ENCODE measurements around the gene UBE2L3.

UBE2L3 gene

GRCh38 chr22:21622919-21623647 lies 55.6 kb downstream of the UBE2L3 start:
- Histone ChIP-seq H3K4me2 (ENCODE audit: insufficient read depth, low read length) (no peak overlapping the region), H3K79me2 (ENCODE audit: insufficient read depth, low read length) (peaks cover 91% of the 10 kb centered on the region), H3K27ac (ENCODE audit: low read length) (no peak overlapping the region), H3K9ac (ENCODE audit: low read depth, low read length) (no peak overlapping the region), H3K4me1 (ENCODE audit: insufficient read depth, low read length) (peaks cover 15% of the 10 kb centered on the region), H4K20me1 (ENCODE audit: insufficient read depth, low read length) (peaks cover 87% of the 10 kb centered on the region), H2AFZ (ENCODE audit: low read depth, low read length) (no peak overlapping the region), H3K4me3 (ENCODE audit: low read depth in 1 of 2, low read length in 2 of 2) (no peak overlapping the region), H3K36me3 (ENCODE audit: insufficient read depth, low read length) (peaks cover 76% of the 10 kb centered on the region), H3K9me3 (ENCODE audit: insufficient read depth, low read length, severe bottlenecking) (no peaks in the 10 kb centered on the region), H3K27me3 (ENCODE audit: insufficient read depth, low read length, poor library complexity) (no peaks in the 10 kb centered on the region)
- DNase-seq (no peak), ATAC-seq (ENCODE audit: insufficient read depth, low read depth) (no peak)
- no peak for TF ChIP-seq EZH2 (IDR thresholded peaks at IDR 0.05; ENCODE audit: borderline replicate concordance, low read depth, low read length, severe bottlenecking)
- TF ChIP-seq CTCF (IDR thresholded peaks at IDR 0.05; ENCODE audit: borderline replicate concordance, extremely low read depth, low read length, poor library complexity, severe bottlenecking) = no peak

DNA sequence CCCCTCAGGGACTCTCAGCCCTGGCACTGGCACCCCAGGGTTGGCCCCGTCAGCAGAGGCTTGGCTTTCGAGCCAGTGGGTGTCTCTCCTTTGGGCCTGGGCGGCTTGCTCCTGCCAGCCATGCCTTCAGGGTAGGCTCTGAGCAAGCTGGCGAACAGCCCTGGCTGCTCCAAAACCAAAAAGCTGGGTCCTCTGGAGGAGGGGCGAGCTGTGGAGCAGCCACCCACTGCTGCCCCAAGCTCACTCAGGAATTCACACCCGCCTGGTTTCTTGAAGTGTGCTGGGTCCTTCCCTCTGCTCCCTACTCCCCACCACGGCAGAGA lies 56.1 kb downstream of the UBE2L3 start:
- no peak for TF ChIP-seq EZH2 (IDR thresholded peaks at IDR 0.05; ENCODE audit: borderline replicate concordance, low read depth, low read length, severe bottlenecking)
- no peak for TF ChIP-seq CTCF (IDR thresholded peaks at IDR 0.05; ENCODE audit: borderline replicate concordance, extremely low read depth, low read length, poor library complexity, severe bottlenecking)
- Histone ChIP-seq H3K79me2 (ENCODE audit: insufficient read depth, low read length) (peaks cover 92% of the 10 kb centered on the region), H3K9ac (ENCODE audit: low read depth, low read length) (no peak overlapping the region), H3K9me3 (ENCODE audit: insufficient read depth, low read length, severe bottlenecking) (no peaks in the 10 kb centered on the region), H3K4me3 (ENCODE audit: low read depth in 1 of 2, low read length in 2 of 2) (no peak overlapping the region), H2AFZ (ENCODE audit: low read depth, low read length) (no peak overlapping the region), H3K4me2 (ENCODE audit: insufficient read depth, low read length) (no peak overlapping the region), H3K27me3 (ENCODE audit: insufficient read depth, low read length, poor library complexity) (no peaks in the 10 kb centered on the region), H3K36me3 (ENCODE audit: insufficient read depth, low read length) (peaks cover 80% of the 10 kb centered on the region), H3K4me1 (ENCODE audit: insufficient read depth, low read length) (peaks cover 20% of the 10 kb centered on the region), H3K27ac (ENCODE audit: low read length) (no peak overlapping the region), H4K20me1 (ENCODE audit: insufficient read depth, low read length) (peaks cover 91% of the 10 kb centered on the region)
- no peak for DNase-seq
- ATAC-seq (ENCODE audit: insufficient read depth, low read depth) = no peak

DNA sequence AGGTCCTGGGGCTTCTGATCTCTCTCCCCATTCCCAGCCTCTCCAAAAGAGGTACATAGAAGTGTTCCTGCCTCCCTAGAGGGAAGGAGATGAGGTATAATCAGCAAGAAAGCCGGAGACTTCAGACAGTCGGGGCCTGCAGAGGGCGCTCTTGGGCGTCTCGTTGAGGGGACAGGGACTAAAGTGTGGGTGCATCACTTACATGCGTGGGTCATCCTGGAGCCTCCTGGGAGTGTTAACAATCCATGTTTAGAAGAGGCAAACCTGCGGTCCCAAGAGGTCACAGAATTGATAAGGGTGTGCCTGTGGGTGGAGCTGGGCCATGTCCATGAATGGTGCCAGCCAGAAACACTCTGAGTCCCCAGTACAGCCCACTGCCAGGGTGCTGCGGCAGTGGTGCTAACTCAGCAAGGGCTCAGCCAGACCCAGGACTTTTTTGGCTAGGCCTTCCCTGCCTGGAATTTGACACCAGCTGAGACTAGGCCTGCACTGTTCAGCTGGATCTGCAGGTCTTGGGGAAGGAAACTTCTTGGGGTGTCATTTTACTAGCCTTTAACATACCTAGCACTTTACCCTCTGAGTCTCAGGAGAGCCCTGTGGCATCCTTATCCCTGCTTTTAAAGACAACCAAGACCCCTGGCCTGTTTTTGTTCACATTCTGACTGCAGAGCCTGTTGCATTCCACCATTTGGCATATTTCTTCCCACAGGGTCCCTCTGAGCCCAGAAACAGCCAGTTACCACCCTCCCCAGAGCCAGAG lies 56.8 kb downstream of the UBE2L3 start:
- H3K9me3 ChIP-seq (ENCODE audit: insufficient read depth, low read length, severe bottlenecking) = no peaks in the 10 kb centered on the region
- TF ChIP-seq EZH2 (IDR thresholded peaks at IDR 0.05; ENCODE audit: borderline replicate concordance, low read depth, low read length, severe bottlenecking) (no peak), CTCF (IDR thresholded peaks at IDR 0.05; ENCODE audit: borderline replicate concordance, extremely low read depth, low read length, poor library complexity, severe bottlenecking) (peak; percentile 71)
- peaks cover 92% of the 10 kb centered on the region for H3K79me2 ChIP-seq (ENCODE audit: insufficient read depth, low read length)
- peaks cover 89% of the 10 kb centered on the region for H4K20me1 ChIP-seq (ENCODE audit: insufficient read depth, low read length)
- no peak overlapping the region for H3K4me2 ChIP-seq (ENCODE audit: insufficient read depth, low read length)
- no peak overlapping the region for H2AFZ ChIP-seq (ENCODE audit: low read depth, low read length)
- peaks cover 79% of the 10 kb centered on the region for H3K36me3 ChIP-seq (ENCODE audit: insufficient read depth, low read length)
- peak; percentile 49 for DNase-seq
- H3K4me3 ChIP-seq (ENCODE audit: low read depth in 1 of 2, low read length in 2 of 2) = no peak overlapping the region
- H3K9ac ChIP-seq (ENCODE audit: low read depth, low read length) = no peak overlapping the region
- H3K27me3 ChIP-seq (ENCODE audit: insufficient read depth, low read length, poor library complexity) = no peaks in the 10 kb centered on the region
- no peak overlapping the region for H3K27ac ChIP-seq (ENCODE audit: low read length)
- H3K4me1 ChIP-seq (ENCODE audit: insufficient read depth, low read length) = peaks cover 26% of the 10 kb centered on the region
- peak; percentile 23; the same call in 2 of the 3 replicates for ATAC-seq (ENCODE audit: insufficient read depth, low read depth)
